HL-60 (cell line): ENCODE data around the gene INPP4B.

Experiments used
- TF ChIP-seq, protein P1 (sequence below): IDR thresholded peaks from one replicate; pipeline ENCODE4 v1.5.1; 2011; ENCODE audit warnings: low read length, control low read depth, inconsistent platforms; ENCODE audit not compliant: insufficient read depth
- TF ChIP-seq, protein P2 (sequence below): IDR thresholded peaks from 2 replicates; pipeline ENCODE4 v1.6.1; 2012; ENCODE audit warnings: low read depth; ENCODE audit not compliant: insufficient replicate concordance

DNA sequence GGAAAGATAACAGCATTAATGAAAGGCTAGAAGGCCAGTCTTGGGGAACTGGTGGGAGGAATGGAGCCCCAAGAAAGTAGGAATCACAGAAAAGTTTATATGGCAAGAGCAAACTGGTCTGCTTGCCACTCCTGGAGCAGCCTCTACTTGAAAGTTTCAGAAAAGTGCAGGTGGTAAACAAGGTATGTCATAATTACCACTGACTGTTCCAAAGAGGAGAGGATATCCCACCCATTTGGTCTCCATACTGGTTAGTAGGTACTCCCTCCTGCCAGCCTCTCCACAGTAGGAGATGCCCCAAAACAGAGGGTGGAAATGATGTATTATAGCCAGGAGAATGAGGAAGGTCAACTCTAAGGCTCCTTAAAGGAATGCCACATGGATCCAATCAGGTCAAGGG lies 145.1 kb downstream of the INPP4B start:
- TF ChIP-seq, protein P1, sequence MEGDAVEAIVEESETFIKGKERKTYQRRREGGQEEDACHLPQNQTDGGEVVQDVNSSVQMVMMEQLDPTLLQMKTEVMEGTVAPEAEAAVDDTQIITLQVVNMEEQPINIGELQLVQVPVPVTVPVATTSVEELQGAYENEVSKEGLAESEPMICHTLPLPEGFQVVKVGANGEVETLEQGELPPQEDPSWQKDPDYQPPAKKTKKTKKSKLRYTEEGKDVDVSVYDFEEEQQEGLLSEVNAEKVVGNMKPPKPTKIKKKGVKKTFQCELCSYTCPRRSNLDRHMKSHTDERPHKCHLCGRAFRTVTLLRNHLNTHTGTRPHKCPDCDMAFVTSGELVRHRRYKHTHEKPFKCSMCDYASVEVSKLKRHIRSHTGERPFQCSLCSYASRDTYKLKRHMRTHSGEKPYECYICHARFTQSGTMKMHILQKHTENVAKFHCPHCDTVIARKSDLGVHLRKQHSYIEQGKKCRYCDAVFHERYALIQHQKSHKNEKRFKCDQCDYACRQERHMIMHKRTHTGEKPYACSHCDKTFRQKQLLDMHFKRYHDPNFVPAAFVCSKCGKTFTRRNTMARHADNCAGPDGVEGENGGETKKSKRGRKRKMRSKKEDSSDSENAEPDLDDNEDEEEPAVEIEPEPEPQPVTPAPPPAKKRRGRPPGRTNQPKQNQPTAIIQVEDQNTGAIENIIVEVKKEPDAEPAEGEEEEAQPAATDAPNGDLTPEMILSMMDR, result no peak
- TF ChIP-seq, protein P2, sequence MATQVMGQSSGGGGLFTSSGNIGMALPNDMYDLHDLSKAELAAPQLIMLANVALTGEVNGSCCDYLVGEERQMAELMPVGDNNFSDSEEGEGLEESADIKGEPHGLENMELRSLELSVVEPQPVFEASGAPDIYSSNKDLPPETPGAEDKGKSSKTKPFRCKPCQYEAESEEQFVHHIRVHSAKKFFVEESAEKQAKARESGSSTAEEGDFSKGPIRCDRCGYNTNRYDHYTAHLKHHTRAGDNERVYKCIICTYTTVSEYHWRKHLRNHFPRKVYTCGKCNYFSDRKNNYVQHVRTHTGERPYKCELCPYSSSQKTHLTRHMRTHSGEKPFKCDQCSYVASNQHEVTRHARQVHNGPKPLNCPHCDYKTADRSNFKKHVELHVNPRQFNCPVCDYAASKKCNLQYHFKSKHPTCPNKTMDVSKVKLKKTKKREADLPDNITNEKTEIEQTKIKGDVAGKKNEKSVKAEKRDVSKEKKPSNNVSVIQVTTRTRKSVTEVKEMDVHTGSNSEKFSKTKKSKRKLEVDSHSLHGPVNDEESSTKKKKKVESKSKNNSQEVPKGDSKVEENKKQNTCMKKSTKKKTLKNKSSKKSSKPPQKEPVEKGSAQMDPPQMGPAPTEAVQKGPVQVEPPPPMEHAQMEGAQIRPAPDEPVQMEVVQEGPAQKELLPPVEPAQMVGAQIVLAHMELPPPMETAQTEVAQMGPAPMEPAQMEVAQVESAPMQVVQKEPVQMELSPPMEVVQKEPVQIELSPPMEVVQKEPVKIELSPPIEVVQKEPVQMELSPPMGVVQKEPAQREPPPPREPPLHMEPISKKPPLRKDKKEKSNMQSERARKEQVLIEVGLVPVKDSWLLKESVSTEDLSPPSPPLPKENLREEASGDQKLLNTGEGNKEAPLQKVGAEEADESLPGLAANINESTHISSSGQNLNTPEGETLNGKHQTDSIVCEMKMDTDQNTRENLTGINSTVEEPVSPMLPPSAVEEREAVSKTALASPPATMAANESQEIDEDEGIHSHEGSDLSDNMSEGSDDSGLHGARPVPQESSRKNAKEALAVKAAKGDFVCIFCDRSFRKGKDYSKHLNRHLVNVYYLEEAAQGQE, result no peak
